Mesenchymal stem cell (in vitro differentiated cells and primary cell): ENCODE results near the gene SLC35C1.
A peak's percentile ranks its signal among the peaks of the same experiment; 100 is the strongest.

Source experiments
- DNase-seq: peaks from one replicate; pipeline ENCODE4 v3.0.0-alpha.2; 2013
- H2AFZ ChIP-seq: one replicate; pipeline ENCODE4 v1.6.1; 2013; ENCODE audit warnings: low read depth, mild to moderate bottlenecking, control low read depth, inconsistent platforms, low read length, moderate library complexity
- H2AK5ac ChIP-seq: 2 replicates; pipeline ENCODE4 v1.6.1; 2013; ENCODE audit warnings: low read length, moderate library complexity, mild to moderate bottlenecking, inconsistent platforms; ENCODE audit not compliant: severe bottlenecking
- H2BK120ac ChIP-seq: one replicate; pipeline ENCODE4 v1.6.1; 2013; ENCODE audit warnings: low read depth, mild to moderate bottlenecking, inconsistent platforms, low read length, moderate library complexity
- H2BK12ac ChIP-seq, 2 experiments: one replicate each; pipeline ENCODE4 v1.6.1; 2013; ENCODE audit warnings: inconsistent platforms in 2 of 2, low read length in 2 of 2, mild to moderate bottlenecking in 2 of 2, moderate library complexity in 2 of 2, control low read depth in 1 of 2
- H2BK15ac ChIP-seq: one replicate; pipeline ENCODE4 v1.6.1; 2013; ENCODE audit warnings: mild to moderate bottlenecking, low read depth, inconsistent platforms; ENCODE audit not compliant: poor library complexity, severe bottlenecking
- H2BK5ac ChIP-seq: 2 replicates; pipeline ENCODE4 v1.6.1; 2013; ENCODE audit warnings: low read depth, mild to moderate bottlenecking, low read length, control low read depth, inconsistent platforms; ENCODE audit not compliant: poor library complexity, severe bottlenecking
- H3K14ac ChIP-seq, 2 experiments: one replicate each; pipeline ENCODE4 v1.6.1; 2013; ENCODE audit warnings: inconsistent platforms in 2 of 2, low read length in 2 of 2, control low read depth in 1 of 2, mild to moderate bottlenecking in 1 of 2, moderate library complexity in 1 of 2
- H3K18ac ChIP-seq, 2 experiments: one replicate each; pipeline ENCODE4 v1.6.1; 2013; ENCODE audit warnings: inconsistent platforms in 2 of 2, low read length in 2 of 2, control low read depth in 1 of 2, low read depth in 1 of 2, mild to moderate bottlenecking in 1 of 2
- H3K23ac ChIP-seq, 2 experiments: one replicate each; pipeline ENCODE4 v1.6.1; 2013; ENCODE audit warnings: inconsistent platforms in 2 of 2, low read length in 2 of 2, mild to moderate bottlenecking in 2 of 2, moderate library complexity in 2 of 2, control low read depth in 1 of 2
- H3K27ac ChIP-seq: 2 replicates; pipeline ENCODE4 v1.5.1; 2013; ENCODE audit warnings: mild to moderate bottlenecking, moderate library complexity, low read length, control low read depth, inconsistent platforms; ENCODE audit not compliant: poor library complexity, severe bottlenecking
- H3K27me3 ChIP-seq, 2 experiments: 2 replicates each; pipeline versions ENCODE4 v1.6.1 to v1.7.0; 2013; ENCODE audit warnings: low read length in 2 of 2, mild to moderate bottlenecking in 2 of 2, moderate library complexity in 2 of 2, control low read depth in 1 of 2, inconsistent platforms in 1 of 2; ENCODE audit not compliant: control insufficient read depth in 1 of 2, insufficient read depth in 1 of 2
- H3K36me3 ChIP-seq, 2 experiments: 2 replicates each; pipeline versions ENCODE4 v1.6.1 to v1.7.0; 2013; ENCODE audit warnings: low read length in 2 of 2, control low read depth in 1 of 2, inconsistent platforms in 1 of 2, low read depth in 1 of 2, mild to moderate bottlenecking in 1 of 2; ENCODE audit not compliant: insufficient read depth in 2 of 2, control insufficient read depth in 1 of 2
- H3K4ac ChIP-seq, 2 experiments: one replicate each; pipeline ENCODE4 v1.6.1; 2013; ENCODE audit warnings: inconsistent platforms in 2 of 2, low read length in 2 of 2, mild to moderate bottlenecking in 2 of 2, moderate library complexity in 2 of 2, control low read depth in 1 of 2, low read depth in 1 of 2
- H3K4me1 ChIP-seq: 2 replicates; pipeline ENCODE4 v1.6.1; 2013; ENCODE audit warnings: low read depth, low read length, control low read depth; ENCODE audit not compliant: control insufficient read depth, insufficient read depth
- H3K4me2 ChIP-seq: 2 replicates; pipeline ENCODE4 v1.6.1; 2013; ENCODE audit warnings: low read length, mild to moderate bottlenecking, inconsistent platforms; ENCODE audit not compliant: poor library complexity, severe bottlenecking
- H3K4me3 ChIP-seq, 2 experiments: 2 replicates each; pipeline versions ENCODE4 v1.5.1 to v1.7.0; 2013; ENCODE audit warnings: low read length in 2 of 2, mild to moderate bottlenecking in 2 of 2, control low read depth in 1 of 2, low read depth in 1 of 2; ENCODE audit not compliant: insufficient read depth in 1 of 2
- H3K79me1 ChIP-seq: replicated peaks from 2 replicates; pipeline ENCODE4 v1.6.1; 2013; ENCODE audit warnings: mild to moderate bottlenecking, control low read depth, low read length, inconsistent platforms; ENCODE audit not compliant: poor library complexity, severe bottlenecking
- H3K9ac ChIP-seq: 2 replicates; pipeline ENCODE4 v1.7.0; 2013; ENCODE audit warnings: mild to moderate bottlenecking, low read length, moderate library complexity
- H3K9me3 ChIP-seq: 2 replicates; pipeline ENCODE4 v1.7.0; 2013; ENCODE audit warnings: mild to moderate bottlenecking, low read length; ENCODE audit not compliant: control insufficient read depth
- H4K8ac ChIP-seq: one replicate; pipeline ENCODE4 v1.6.1; 2013; ENCODE audit warnings: inconsistent platforms, mild to moderate bottlenecking, low read length, moderate library complexity
- H4K91ac ChIP-seq: one replicate; pipeline ENCODE4 v1.6.1; 2013; ENCODE audit warnings: mild to moderate bottlenecking, low read length, inconsistent platforms
- WGBS: methylation state at CpG from one replicate; pipeline ENCODE4 v1.1.7; 2013; ENCODE audit warnings: mixed read lengths; 5-methylcytosine and 5-hydroxymethylcytosine counted together

The SLC35C1 gene

GRCh38 chr11:45768486-45768885 is 36.5 kb upstream of the SLC35C1 start:
- Histone ChIP-seq H3K79me1 (no peaks in the 10 kb centered on the region), H3K9me3 (no peaks in the 10 kb centered on the region), H2BK12ac (no peak overlapping the region), H3K27ac (no peak overlapping the region), H2BK120ac (no peak overlapping the region), H4K8ac (no peak overlapping the region), H3K27me3 (peaks cover 47 to 68% of the 10 kb centered on the region in 2 experiments), H2AK5ac (no peak overlapping the region), H2AFZ (no peak overlapping the region), H3K23ac (no peak overlapping the region), H3K9ac (no peak overlapping the region), H2BK15ac (no peak overlapping the region), H2BK5ac (no peak overlapping the region), H3K14ac (no peak overlapping the region), H3K18ac (no peak overlapping the region), H3K4ac (no peak overlapping the region), H3K4me3 (no peak overlapping the region), H4K91ac (no peak overlapping the region), H3K4me2 (no peak overlapping the region), H3K36me3 (no peaks in the 10 kb centered on the region), H3K4me1 (peaks cover 7% of the 10 kb centered on the region)
- 92% methylated on average over 3 of the region's 5 CpGs for WGBS
- no peak for DNase-seq

GRCh38 chr11:45769960-45770359 is 35.0 kb upstream of the SLC35C1 start:
- no peak overlapping the region for H2BK120ac ChIP-seq
- H3K4me2 ChIP-seq, result no peak overlapping the region
- H3K18ac ChIP-seq, result no peak overlapping the region
- peaks cover 47 to 65% of the 10 kb centered on the region in 2 experiments for H3K27me3 ChIP-seq
- no peak overlapping the region for H3K4ac ChIP-seq
- H3K4me3 ChIP-seq, result no peak overlapping the region
- no peak overlapping the region for H4K8ac ChIP-seq
- no peaks in the 10 kb centered on the region for H3K36me3 ChIP-seq
- no peak overlapping the region for H3K23ac ChIP-seq
- no peak overlapping the region for H3K14ac ChIP-seq
- H2AFZ ChIP-seq, result no peak overlapping the region
- H3K9ac ChIP-seq, result no peak overlapping the region
- H2BK12ac ChIP-seq, result no peak overlapping the region
- H3K9me3 ChIP-seq, result no peaks in the 10 kb centered on the region
- no peaks in the 10 kb centered on the region for H3K79me1 ChIP-seq
- H3K27ac ChIP-seq, result no peak overlapping the region
- no peak overlapping the region for H2BK15ac ChIP-seq
- no peak for DNase-seq
- no peak overlapping the region for H2BK5ac ChIP-seq
- H4K91ac ChIP-seq, result no peak overlapping the region
- 99% methylated on average over 5 of the region's 5 CpGs for WGBS
- H2AK5ac ChIP-seq, result no peak overlapping the region
- peaks cover 7% of the 10 kb centered on the region for H3K4me1 ChIP-seq

GRCh38 chr11:45771193-45771565 is 33.8 kb upstream of the SLC35C1 start:
- Histone ChIP-seq H3K23ac (no peak overlapping the region), H3K4me3 (peak overlapping the region; percentile 41 to 80), H3K9ac (peak overlapping the region; percentile 76), H2BK120ac (no peak overlapping the region), H2BK15ac (no peak overlapping the region), H2AFZ (peak overlapping the region; percentile 75), H2BK5ac (no peak overlapping the region), H3K18ac (no peak overlapping the region), H3K4me1 (peaks cover 7% of the 10 kb centered on the region), H3K36me3 (no peaks in the 10 kb centered on the region), H3K79me1 (no peaks in the 10 kb centered on the region), H3K27me3 (peaks cover 45 to 55% of the 10 kb centered on the region in 2 experiments), H3K9me3 (no peaks in the 10 kb centered on the region), H3K27ac (no peak overlapping the region), H4K8ac (no peak overlapping the region), H3K4me2 (peak overlapping the region; percentile 93), H2AK5ac (no peak overlapping the region), H2BK12ac (no peak overlapping the region), H3K14ac (peak overlapping the region in 1 of 2 experiments; percentile 45), H4K91ac (peak overlapping the region; percentile 8), H3K4ac (no peak overlapping the region)
- WGBS, result 8% methylated on average over 18 of the region's 18 CpGs
- peak; percentile 74 for DNase-seq

GRCh38 chr11:45771566-45772448 is 33.1 kb upstream of the SLC35C1 start:
- peak overlapping the region; percentile 76 for H3K9ac ChIP-seq
- H3K14ac ChIP-seq, result no peak overlapping the region
- H3K4me1 ChIP-seq, result peaks cover 7% of the 10 kb centered on the region
- no peak overlapping the region for H2AK5ac ChIP-seq
- no peak overlapping the region for H2BK5ac ChIP-seq
- no peak overlapping the region for H3K18ac ChIP-seq
- H3K4ac ChIP-seq, result no peak overlapping the region
- H2BK15ac ChIP-seq, result no peak overlapping the region
- H3K36me3 ChIP-seq, result no peaks in the 10 kb centered on the region
- 4% methylated on average over 30 of the region's 31 CpGs for WGBS
- peak overlapping the region; percentile 93 for H3K4me2 ChIP-seq
- no peaks in the 10 kb centered on the region for H3K9me3 ChIP-seq
- peak overlapping the region; percentile 75 for H2AFZ ChIP-seq
- no peak overlapping the region for H4K91ac ChIP-seq
- no peak overlapping the region for H4K8ac ChIP-seq
- DNase-seq, result peak; percentile 82
- H3K79me1 ChIP-seq, result no peaks in the 10 kb centered on the region
- H2BK12ac ChIP-seq, result no peak overlapping the region
- no peak overlapping the region for H2BK120ac ChIP-seq
- H3K27ac ChIP-seq, result no peak overlapping the region
- peak overlapping the region; percentile 41 to 80 for H3K4me3 ChIP-seq
- H3K27me3 ChIP-seq, result peaks cover 40 to 50% of the 10 kb centered on the region in 2 experiments
- no peak overlapping the region for H3K23ac ChIP-seq
